HG03354 (cell line): ENCODE data around the gene COL6A3.

Experiments
- ATAC-seq: cut with Tn5 transposase; IDR thresholded peaks from one replicate; pipeline ENCODE4 v1.9.1; 2021; ENCODE audit warnings: mild to moderate bottlenecking; ENCODE audit not compliant: unreplicated experiment, poor library complexity, severe bottlenecking

Gene COL6A3

GRCh38 chr2:237413777-237414661 is at the start of gene COL6A3:
TSS of gene COL6A3 (minus strand) at chr2:237414164. CDS start at chr2:237396817, 17,347 bp downstream.
- ATAC-seq = no peak

- ATAC-seq = no peak
Measured at GRCh38 chr2:237459741-237460174, 45.8 kb upstream of the COL6A3 start.

GRCh38 chr2:237459226-237459625 is 45.3 kb upstream of the COL6A3 start:
- ATAC-seq = no peak

- no peak for ATAC-seq
Measured at GRCh38 chr2:237458519-237458918, 44.6 kb upstream of the COL6A3 start.

- ATAC-seq = no peak
Measured at GRCh38 chr2:237457388-237457941, 43.5 kb upstream of the COL6A3 start.

- no peak for ATAC-seq
Measured at GRCh38 chr2:237456200-237456843, 42.4 kb upstream of the COL6A3 start.

GRCh38 chr2:237455764-237456163 is 41.8 kb upstream of the COL6A3 start:
- no peak for ATAC-seq

GRCh38 chr2:237453671-237454070 is 39.7 kb upstream of the COL6A3 start:
- no peak for ATAC-seq

- no peak for ATAC-seq
Measured at GRCh38 chr2:237452861-237453260, 38.9 kb upstream of the COL6A3 start.

GRCh38 chr2:237451643-237452469 is 37.9 kb upstream of the COL6A3 start:
- ATAC-seq = no peak

- ATAC-seq = no peak
Measured at GRCh38 chr2:237450583-237450982, 36.6 kb upstream of the COL6A3 start.

- no peak for ATAC-seq
Measured at GRCh38 chr2:237450108-237450507, 36.1 kb upstream of the COL6A3 start.

- ATAC-seq = no peak
Measured at GRCh38 chr2:237449193-237449881, 35.4 kb upstream of the COL6A3 start.

GRCh38 chr2:237448626-237449025 is 34.7 kb upstream of the COL6A3 start:
- no peak for ATAC-seq

- ATAC-seq = no peak
Measured at GRCh38 chr2:237448171-237448570, 34.2 kb upstream of the COL6A3 start.

- no peak for ATAC-seq
Measured at GRCh38 chr2:237447496-237447895, 33.5 kb upstream of the COL6A3 start.

- no peak for ATAC-seq
Measured at GRCh38 chr2:237446338-237446665, 32.3 kb upstream of the COL6A3 start.

- no peak for ATAC-seq
Measured at GRCh38 chr2:237445611-237446337, 31.8 kb upstream of the COL6A3 start.

- no peak for ATAC-seq
Measured at GRCh38 chr2:237444071-237444470, 30.1 kb upstream of the COL6A3 start.
